Fibroblast of pulmonary artery (primary cell): ENCODE data around the gene CASTOR1.

Source experiments
- DNase-seq: peaks from one replicate; pipeline ENCODE4 v3.0.0-alpha.2; 2010; ENCODE audit warnings: low read depth
- H3K4me3 ChIP-seq: replicated peaks from 2 replicates; pipeline ENCODE4 v1.5.1; 2011; ENCODE audit warnings: low read depth, mild to moderate bottlenecking, control low read depth, low read length, moderate library complexity
- TF ChIP-seq, protein P1 (sequence below): IDR thresholded peaks from 2 replicates; pipeline ENCODE4 v1.5.1; 2011; ENCODE audit warnings: mild to moderate bottlenecking, control low read depth, low read length, inconsistent platforms; ENCODE audit errors: missing control alignments

CASTOR1 gene

DNA sequence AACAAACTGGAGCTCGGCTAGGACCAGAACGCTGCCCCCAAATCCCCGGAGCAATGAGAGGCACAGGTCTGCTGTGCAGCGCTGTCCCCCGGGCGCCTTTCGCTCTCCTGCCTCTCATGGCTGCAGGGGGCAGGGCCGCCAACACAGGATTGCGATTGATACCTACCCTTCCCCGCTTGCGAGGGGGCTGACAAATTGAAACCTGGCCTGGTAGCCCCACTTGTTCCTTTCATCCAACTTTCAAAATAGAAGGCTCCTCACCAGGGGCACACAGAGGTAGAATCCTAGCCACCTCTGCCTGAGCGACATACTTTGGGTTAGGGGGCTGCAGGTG is 642 bp upstream of the CASTOR1 start:
- peak overlapping the region; percentile 40 for H3K4me3 ChIP-seq
- DNase-seq: no peak
- TF ChIP-seq, protein P1, sequence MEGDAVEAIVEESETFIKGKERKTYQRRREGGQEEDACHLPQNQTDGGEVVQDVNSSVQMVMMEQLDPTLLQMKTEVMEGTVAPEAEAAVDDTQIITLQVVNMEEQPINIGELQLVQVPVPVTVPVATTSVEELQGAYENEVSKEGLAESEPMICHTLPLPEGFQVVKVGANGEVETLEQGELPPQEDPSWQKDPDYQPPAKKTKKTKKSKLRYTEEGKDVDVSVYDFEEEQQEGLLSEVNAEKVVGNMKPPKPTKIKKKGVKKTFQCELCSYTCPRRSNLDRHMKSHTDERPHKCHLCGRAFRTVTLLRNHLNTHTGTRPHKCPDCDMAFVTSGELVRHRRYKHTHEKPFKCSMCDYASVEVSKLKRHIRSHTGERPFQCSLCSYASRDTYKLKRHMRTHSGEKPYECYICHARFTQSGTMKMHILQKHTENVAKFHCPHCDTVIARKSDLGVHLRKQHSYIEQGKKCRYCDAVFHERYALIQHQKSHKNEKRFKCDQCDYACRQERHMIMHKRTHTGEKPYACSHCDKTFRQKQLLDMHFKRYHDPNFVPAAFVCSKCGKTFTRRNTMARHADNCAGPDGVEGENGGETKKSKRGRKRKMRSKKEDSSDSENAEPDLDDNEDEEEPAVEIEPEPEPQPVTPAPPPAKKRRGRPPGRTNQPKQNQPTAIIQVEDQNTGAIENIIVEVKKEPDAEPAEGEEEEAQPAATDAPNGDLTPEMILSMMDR: no peak

DNA sequence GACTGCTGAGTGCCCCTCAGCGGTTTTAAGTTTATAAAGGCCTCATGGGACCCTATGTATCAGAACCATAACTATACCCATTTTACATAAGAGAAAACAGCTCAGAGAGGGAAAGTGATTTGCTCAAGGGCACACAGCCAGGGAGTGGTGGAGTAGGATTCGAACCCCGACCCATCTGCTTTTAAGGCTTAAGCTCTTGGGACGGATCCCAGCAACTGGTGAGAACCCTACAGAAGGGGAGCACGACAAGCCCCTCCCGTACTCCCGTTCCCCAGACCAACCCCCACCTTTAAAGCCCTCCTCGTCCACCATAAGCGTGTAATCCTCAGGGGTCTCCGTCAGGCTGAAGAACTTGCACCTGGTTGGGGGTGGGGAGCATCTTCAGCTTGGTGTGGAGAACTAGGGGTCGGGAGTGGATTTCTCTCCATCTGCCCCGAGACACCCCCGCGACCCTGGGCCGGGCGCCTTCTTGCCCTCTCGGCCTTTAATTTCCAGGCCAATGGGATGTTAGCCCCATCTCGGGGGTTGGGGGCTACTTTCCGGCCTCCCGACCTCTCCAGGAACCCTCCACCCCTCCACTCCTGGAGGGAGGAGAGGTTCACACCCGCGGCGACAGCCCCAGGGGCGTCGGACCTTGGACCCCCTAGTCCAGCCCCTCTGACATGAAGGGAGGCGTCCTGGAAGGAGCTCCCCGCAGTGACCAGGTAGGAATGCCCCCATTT is 725 bp downstream of the CASTOR1 start:
- DNase-seq: no peak
- TF ChIP-seq, protein P1: no peak
- H3K4me3 ChIP-seq: peak overlapping the region; percentile 83

DNA sequence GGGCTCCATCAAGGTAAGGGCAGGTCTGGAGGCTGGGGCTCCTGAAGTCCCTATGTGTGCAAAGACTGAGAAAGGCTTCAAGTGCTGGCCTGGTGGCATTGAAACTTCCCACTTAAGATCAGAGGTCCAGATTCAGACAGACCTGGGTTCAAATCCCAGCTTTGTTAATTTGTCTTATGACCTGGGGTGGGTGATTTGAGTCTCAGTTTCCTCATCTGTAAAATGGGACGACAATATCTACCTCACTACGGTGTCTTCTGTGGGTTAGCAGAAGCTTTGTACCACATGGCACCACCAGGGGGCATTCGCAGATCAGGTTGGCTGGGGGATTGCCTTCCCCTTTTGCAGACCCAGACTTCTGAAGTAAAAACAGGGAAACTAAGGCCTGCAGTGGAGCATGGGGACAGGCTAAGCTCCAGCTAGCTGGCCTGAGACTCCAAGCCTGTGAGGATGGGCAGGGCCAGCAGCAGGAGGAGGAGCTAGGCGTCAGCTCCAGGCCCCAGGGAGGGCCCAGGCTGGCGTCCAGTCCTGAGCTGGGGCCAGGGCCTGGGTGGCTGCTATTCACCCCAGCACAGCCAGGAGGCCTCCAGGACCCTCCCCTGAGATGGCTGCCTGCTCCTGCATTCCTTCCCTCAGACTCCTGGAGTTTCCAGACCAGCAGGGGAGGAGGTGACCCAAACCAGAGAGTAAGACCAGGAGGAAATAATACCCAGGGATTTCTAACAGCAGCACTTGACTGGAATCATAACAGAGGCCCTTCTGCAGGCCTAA is 1.5 kb downstream of the CASTOR1 start:
- peak; percentile 95 for DNase-seq
- TF ChIP-seq, protein P1: peak; percentile 55
- H3K4me3 ChIP-seq: peak overlapping the region; percentile 83

DNA sequence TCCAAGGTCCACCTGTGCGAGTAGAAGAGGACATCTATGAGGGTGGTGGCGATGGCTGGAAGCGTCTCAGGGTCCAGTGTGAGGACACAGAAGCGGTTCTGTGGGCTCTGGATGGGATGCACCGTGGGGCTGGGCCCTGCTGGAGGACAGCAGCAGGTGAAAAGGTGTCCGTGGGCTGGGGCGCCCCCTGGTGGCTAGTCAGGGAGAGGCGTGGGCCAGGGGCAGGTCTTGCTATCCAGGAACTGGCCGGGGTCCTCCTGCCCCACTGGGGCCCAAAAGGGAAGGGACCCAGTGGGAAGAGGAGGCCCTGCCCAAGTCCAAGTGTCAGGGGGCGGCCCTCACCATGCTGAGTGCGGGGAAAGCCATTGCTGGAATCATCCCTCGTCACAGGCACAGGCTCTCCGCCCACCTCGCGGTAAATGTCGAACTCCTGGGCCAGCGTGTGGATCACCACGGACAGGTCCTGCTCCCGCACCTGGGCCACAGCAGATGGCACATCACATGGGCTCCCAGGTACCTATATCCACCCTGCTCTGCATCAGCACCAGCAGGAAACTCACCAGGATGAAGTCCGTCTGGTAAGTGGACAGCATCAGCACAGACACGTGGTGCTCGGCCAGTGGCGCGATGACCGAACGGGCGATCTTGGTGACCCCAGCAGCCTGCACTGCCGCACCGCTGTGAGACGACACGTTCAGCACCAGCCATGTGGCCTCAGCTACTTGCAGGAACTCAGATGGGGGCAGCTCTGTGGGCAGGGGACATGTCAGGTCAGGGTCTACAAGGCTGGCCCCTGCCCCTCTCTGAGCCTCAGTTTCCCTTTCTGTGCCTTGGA is 2.3 kb downstream of the CASTOR1 start:
- H3K4me3 ChIP-seq: no peak overlapping the region
- peak; percentile 63 for DNase-seq
- TF ChIP-seq, protein P1: peak; percentile 76

DNA sequence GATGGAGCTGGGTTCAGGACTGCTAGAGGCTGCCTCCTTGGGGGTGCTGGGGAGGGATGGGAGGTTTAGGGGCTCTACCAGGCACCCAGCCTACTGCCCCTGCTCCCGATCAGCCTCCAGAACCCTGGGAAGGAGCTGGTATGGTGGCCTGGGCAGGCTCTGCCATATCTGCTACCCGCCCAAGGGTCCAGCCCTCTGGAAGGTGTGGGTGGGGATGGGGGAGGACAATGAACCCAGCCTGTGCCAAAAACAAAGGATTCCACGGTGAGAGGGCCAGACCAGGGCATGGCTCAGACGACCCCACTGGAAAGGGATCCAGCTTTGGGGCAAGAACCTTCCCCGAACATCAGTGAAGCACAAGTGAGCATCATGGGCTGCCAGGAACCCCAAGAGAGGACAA is 3.0 kb downstream of the CASTOR1 start:
- DNase-seq: no peak
- TF ChIP-seq, protein P1: no peak
- no peak overlapping the region for H3K4me3 ChIP-seq

DNA sequence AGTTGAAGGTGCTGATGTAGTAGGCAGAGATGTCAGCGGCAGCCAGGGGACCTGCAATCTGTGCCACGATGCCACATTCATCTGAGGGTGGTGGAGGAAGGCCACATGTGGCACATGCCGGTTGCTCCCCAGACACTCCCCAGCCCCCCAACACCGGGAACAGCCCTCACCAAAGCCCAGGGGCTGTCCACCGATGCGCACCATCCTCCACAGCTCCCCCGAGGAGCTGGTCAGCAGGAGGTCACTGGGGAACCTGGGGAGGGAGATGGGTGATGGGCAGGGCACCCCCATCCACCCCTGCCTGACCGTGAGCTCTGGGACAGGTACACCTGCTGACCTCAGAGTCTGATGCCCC is 3.5 kb downstream of the CASTOR1 start:
- TF ChIP-seq, protein P1: no peak
- DNase-seq: no peak

More for the DNA sequence above, 3.5 kb downstream of the CASTOR1 start:
- H3K4me3 ChIP-seq: no peak overlapping the region
